HG03175 (cell line): ENCODE measurements around the gene EXOC4.
A peak's percentile ranks its signal among the peaks of the same experiment; 100 is the strongest.
"Not testable (repeated sequence)": the region's sequence is repeated elsewhere in the genome, so short reads cannot be mapped to it uniquely, and the experiment has no call there.

Experiments used
- ATAC-seq: cut with Tn5 transposase; IDR thresholded peaks from one replicate; pipeline ENCODE4 v1.9.1; 2021; ENCODE audit warnings: mild to moderate bottlenecking, moderate library complexity; ENCODE audit not compliant: unreplicated experiment

Gene EXOC4

DNA sequence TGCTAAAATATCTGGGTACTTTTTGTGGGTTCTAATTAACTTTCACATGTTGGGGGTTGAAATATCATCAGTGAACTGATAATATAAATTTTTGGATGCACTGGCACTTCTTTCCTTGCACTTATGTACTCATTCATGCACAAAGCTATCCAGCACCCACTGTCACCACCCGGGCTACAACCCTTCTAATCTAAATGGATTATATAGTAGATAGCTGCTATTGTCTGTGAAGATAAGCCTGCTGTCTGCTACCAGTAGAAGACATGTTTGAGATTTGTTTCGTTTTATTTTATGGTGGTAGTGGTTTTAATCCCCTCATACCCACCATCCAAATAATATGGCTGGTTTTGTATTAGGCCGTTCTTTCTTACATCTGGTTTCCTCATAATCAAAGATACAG is 520.7 kb downstream of the EXOC4 start:
- no peak for ATAC-seq

GRCh38 chr7:133775201-133775600 is 522.3 kb downstream of the EXOC4 start:
- ATAC-seq: no peak

GRCh38 chr7:133776266-133776665 is 523.4 kb downstream of the EXOC4 start:
- ATAC-seq: no peak

GRCh38 chr7:133777701-133778100 is 524.8 kb downstream of the EXOC4 start:
- no peak for ATAC-seq

GRCh38 chr7:133778472-133778871 is 525.6 kb downstream of the EXOC4 start:
- peak; percentile 84 for ATAC-seq

DNA sequence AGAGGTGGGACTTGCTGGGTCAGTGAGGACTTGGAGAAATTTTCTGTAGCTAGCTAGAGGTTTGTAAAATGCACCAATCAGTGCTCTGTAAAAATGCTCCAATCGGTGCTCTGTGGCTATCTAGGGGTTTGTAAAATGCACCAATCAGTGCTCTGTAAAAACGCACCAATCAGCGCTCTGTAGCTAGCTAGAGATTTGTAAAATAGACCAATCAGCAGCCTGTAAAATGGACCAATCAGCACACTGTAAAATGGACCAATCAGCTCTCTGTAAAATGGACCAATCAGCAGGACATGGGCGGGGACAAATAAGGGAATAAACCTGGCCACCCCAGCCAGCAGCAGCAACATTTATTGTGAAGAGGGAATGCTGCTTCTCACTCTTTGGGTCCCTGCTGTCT is 526.7 kb downstream of the EXOC4 start:
- ATAC-seq: not testable (repeated sequence)

GRCh38 chr7:133780912-133781311 is 528.0 kb downstream of the EXOC4 start:
- no peak for ATAC-seq

GRCh38 chr7:133781486-133782090 is 528.7 kb downstream of the EXOC4 start:
- no peak for ATAC-seq

- ATAC-seq: no peak
These were observed 529.6 kb downstream of the EXOC4 start for GRCh38 chr7:133782470-133782869.

GRCh38 chr7:133783276-133783675 is 530.4 kb downstream of the EXOC4 start:
- ATAC-seq: no peak

- ATAC-seq: no peak
These were observed 531.7 kb downstream of the EXOC4 start for GRCh38 chr7:133784486-133785001.

GRCh38 chr7:133786401-133786937 is 533.6 kb downstream of the EXOC4 start:
- no peak for ATAC-seq

- no peak for ATAC-seq
These were observed 537.1 kb downstream of the EXOC4 start for GRCh38 chr7:133789974-133790373.

GRCh38 chr7:133790911-133791310 is 538.0 kb downstream of the EXOC4 start:
- no peak for ATAC-seq

DNA sequence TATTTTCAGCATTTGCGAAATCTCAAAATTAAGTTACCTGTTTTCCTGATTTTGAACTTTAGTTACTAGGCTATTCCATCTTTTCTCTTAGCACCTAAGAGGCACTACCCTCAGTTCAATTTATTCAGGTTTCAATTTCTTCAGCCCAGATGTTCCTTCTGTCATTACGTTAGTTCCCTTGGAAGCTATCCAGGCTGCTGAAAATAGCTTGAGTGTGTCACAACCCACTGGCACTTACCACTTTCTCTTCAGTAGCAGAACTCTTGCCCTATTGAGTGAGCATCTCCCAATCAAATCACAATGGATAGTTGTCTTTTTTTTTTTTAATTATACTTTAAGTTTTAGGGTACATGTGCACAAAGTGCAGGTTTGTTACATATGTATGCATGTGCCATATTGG is 541.6 kb downstream of the EXOC4 start:
- ATAC-seq: no peak

GRCh38 chr7:133795068-133795665 is 542.3 kb downstream of the EXOC4 start:
- ATAC-seq: no peak

- no peak for ATAC-seq
These were observed 544.2 kb downstream of the EXOC4 start for GRCh38 chr7:133796782-133797745.

DNA sequence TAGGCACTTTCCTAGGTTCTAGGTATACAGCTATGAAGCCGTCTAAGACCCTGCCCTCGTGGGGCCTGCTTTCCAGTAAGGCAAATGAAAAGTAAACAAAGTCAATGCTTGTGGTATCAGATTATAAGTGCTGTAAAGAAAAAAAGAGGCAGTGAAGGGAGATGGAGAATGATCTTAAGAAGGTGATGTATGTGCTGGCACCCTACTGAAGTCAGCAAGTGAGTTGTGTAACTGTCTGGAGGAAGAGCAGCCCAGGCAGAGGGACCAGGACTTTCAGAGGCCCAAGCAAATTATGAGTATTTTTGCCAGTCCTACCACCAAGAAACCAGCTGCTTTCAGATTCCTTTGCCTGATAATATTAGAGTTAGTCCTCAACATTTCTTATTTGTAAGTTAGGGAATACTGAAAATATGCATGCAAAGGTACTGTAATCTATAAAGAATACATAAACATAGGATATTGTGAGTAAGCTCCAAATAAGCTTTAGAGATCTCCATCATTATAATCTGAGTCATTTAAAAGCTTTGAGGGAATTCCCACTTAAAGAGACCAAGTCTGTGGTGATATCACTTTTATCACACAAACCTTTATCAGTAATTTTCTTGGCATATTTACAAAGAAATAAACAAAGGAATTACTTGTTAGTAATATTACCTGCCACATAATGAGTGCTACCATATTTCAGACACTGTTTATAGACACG is 545.1 kb downstream of the EXOC4 start:
- no peak for ATAC-seq

GRCh38 chr7:133801341-133801740 is 548.5 kb downstream of the EXOC4 start:
- no peak for ATAC-seq

GRCh38 chr7:133804127-133804526 is 551.2 kb downstream of the EXOC4 start:
- ATAC-seq: peak; percentile 69

GRCh38 chr7:133805426-133805825 is 552.5 kb downstream of the EXOC4 start:
- ATAC-seq: no peak
